Frontal cortex (tissue), 4 donors: ENCODE data around the gene MLC1. TPM values are rescaled to one million over a fixed set of nuclear protein-coding genes. Genes with fewer than 3 reads are reported as not detected.

Experiments used
- DNase-seq, 2 donors: peaks; one replicate each; pipeline ENCODE4 v3.0.0; 2012; ENCODE audit warnings: low spot score in 2 of 2
- FAIRE-seq: peaks from 2 replicates; lab custom pipeline; 2012; peaks lifted over from hg19 to GRCh38; lab: Jason Lieb, UNC
- total RNA-seq: library from RNA; depleted of rRNA; stranded (reverse); fragments of >200 nt; gene quantifications from one replicate; pipeline ENCODE4 v1.2.3, GENCODE V29; 2014
- donor health status: control.
- donor health status: control.
- donor health status: control.

MLC1 gene
- total RNA-seq = 17.9 TPM

GRCh38 chr22:50085211-50085972 is at the start of gene MLC1:
Gene MLC1 (minus strand): TSS chr22:50085426. CDS start chr22:50084902, 524 bp downstream.
- DNase-seq (peak in 1 of 2 donors; percentile 43), FAIRE-seq (no peak)

GRCh38 chr22:50134481-50134880 is 49.3 kb upstream of the MLC1 start:
- FAIRE-seq (no peak), DNase-seq (no peak)

- DNase-seq (no peak), FAIRE-seq (no peak)
These were observed 46.7 kb upstream of the MLC1 start for GRCh38 chr22:50131894-50132293.

GRCh38 chr22:50129121-50129736 is 44.0 kb upstream of the MLC1 start:
- no peak for FAIRE-seq
- DNase-seq = no peak

- no peak for DNase-seq
- no peak for FAIRE-seq
These were observed 39.8 kb upstream of the MLC1 start for GRCh38 chr22:50125029-50125428.

- DNase-seq (no peak), FAIRE-seq (no peak)
These were observed 37.9 kb upstream of the MLC1 start for GRCh38 chr22:50123119-50123518.

GRCh38 chr22:50121202-50121740 is 36.0 kb upstream of the MLC1 start:
- no peak for FAIRE-seq

GRCh38 chr22:50119768-50120251 is 34.6 kb upstream of the MLC1 start:
- no peak for FAIRE-seq
- DNase-seq = no peak

More at GRCh38 chr22:50121202-50121740, 36.0 kb upstream of the MLC1 start:
- DNase-seq = no peak

- DNase-seq (no peak), FAIRE-seq (no peak)
These were observed 34.0 kb upstream of the MLC1 start for GRCh38 chr22:50119169-50119767.

- DNase-seq = no peak
- FAIRE-seq = no peak
These were observed 33.4 kb upstream of the MLC1 start for GRCh38 chr22:50118557-50119168.

- no peak for DNase-seq
These were observed 32.9 kb upstream of the MLC1 start for GRCh38 chr22:50118129-50118528.

GRCh38 chr22:50117168-50117762 is 32.0 kb upstream of the MLC1 start:
- FAIRE-seq = no peak

More at GRCh38 chr22:50118129-50118528, 32.9 kb upstream of the MLC1 start:
- FAIRE-seq = no peak

GRCh38 chr22:50115693-50116092 is 30.5 kb upstream of the MLC1 start:
- no peak for FAIRE-seq
- no peak for DNase-seq

More at GRCh38 chr22:50117168-50117762, 32.0 kb upstream of the MLC1 start:
- DNase-seq = no peak

GRCh38 chr22:50114221-50115021 is 29.2 kb upstream of the MLC1 start:
- DNase-seq (no peak), FAIRE-seq (no peak)

GRCh38 chr22:50112151-50113118 is 27.2 kb upstream of the MLC1 start:
- FAIRE-seq (no peak), DNase-seq (no peak)

GRCh38 chr22:50111056-50111455 is 25.8 kb upstream of the MLC1 start:
- no peak for FAIRE-seq
- DNase-seq = no peak

GRCh38 chr22:50107529-50107928 is 22.3 kb upstream of the MLC1 start:
- no peak for DNase-seq
- FAIRE-seq = no peak
